SK-N-SH (cell line): ENCODE results near the gene DUSP5. TPM values are rescaled to one million over a fixed set of nuclear protein-coding genes. Genes with fewer than 3 reads are reported as not detected.

ENCODE experiments used
- CTCF ChIA-PET: fragments of 300-600, 350-600 bp; formaldehyde crosslinking; extraction: SDS; loops from one replicate; lab custom pipeline; 2021; lab: Yijun Ruan, JAX
- POLR2A ChIA-PET: fragments of 350-600 bp; sonication (Branson Sonifier 250); formaldehyde crosslinking; extraction: SDS; loops from one replicate; lab custom pipeline; 2020; ENCODE audit warnings: antibody characterized with exemption, inconsistent platforms; lab: Yijun Ruan, JAX
- DNase-seq: peaks from one replicate; pipeline ENCODE4 v3.0.0; 2012
- H2AFZ ChIP-seq: fragments of 200-600 bp; sonication (generic); 2 replicates; pipeline ENCODE4 v1.8.1; 2016; ENCODE audit warnings: antibody characterized with exemption, mild to moderate bottlenecking, low read depth
- H3F3A ChIP-seq: fragments of 200-600 bp; sonication (generic); replicated peaks from 2 replicates; pipeline ENCODE3; 2016; ENCODE audit warnings: antibody characterized with exemption, mild to moderate bottlenecking; ENCODE audit not compliant: insufficient read depth
- H3K27ac ChIP-seq, 2 experiments: fragments of 200-500 bp in 1 of 2; fragments of 200-600 bp in 1 of 2; sonication (Bioruptor generic) in 1 of 2; sonication (generic), shearing (Covaris generic) in 1 of 2; 2 replicates each; pipeline versions ENCODE4 v1.5.1 to v1.6.1; 2014 to 2016; ENCODE audit warnings: low read depth in 2 of 2, inconsistent platforms in 1 of 2, low read length in 1 of 2, mild to moderate bottlenecking in 1 of 2, mixed read lengths in 1 of 2
- H3K27me3 ChIP-seq: fragments of 200-600 bp; sonication (generic), shearing (Covaris generic); 2 replicates; pipeline ENCODE4 v1.6.1; 2016; ENCODE audit warnings: mixed run types; ENCODE audit not compliant: insufficient read depth
- H3K36me3 ChIP-seq, 2 experiments: fragments of 200-500 bp in 1 of 2; fragments of 200-600 bp in 1 of 2; sonication (Bioruptor generic) in 1 of 2; sonication (generic) in 1 of 2; replicated peaks in 1 of 2; 2 replicates each; pipeline versions ENCODE3 to v1.5.1; 2014 to 2016; ENCODE audit warnings: low read length in 1 of 2, mild to moderate bottlenecking in 1 of 2; ENCODE audit not compliant: insufficient read depth in 2 of 2, control insufficient read depth in 1 of 2
- H3K4me1 ChIP-seq, 2 experiments: fragments of 200-500 bp in 1 of 2; fragments of 200-600 bp in 1 of 2; sonication (Bioruptor generic) in 1 of 2; sonication (generic), shearing (Covaris generic) in 1 of 2; 2 replicates each; pipeline versions ENCODE4 v1.5.1 to v1.6.1; 2014 to 2016; ENCODE audit warnings: low read depth in 1 of 2, low read length in 1 of 2, mixed run types in 1 of 2; ENCODE audit not compliant: insufficient read depth in 2 of 2, control insufficient read depth in 1 of 2
- H3K4me2 ChIP-seq: fragments of 200-600 bp; sonication (generic), shearing (Covaris generic); 2 replicates; pipeline ENCODE4 v1.6.1; 2017; ENCODE audit warnings: mixed run types
- H3K4me3 ChIP-seq, 2 experiments: fragments of 200-500 bp in 1 of 2; fragments of 200-600 bp in 1 of 2; sonication (Bioruptor generic) in 1 of 2; sonication (generic), shearing (Covaris generic) in 1 of 2; 2 replicates each; pipeline versions ENCODE4 v1.5.1 to v1.8.1; 2014 to 2016; ENCODE audit warnings: low read depth in 2 of 2, inconsistent platforms in 1 of 2, low read length in 1 of 2, mild to moderate bottlenecking in 1 of 2, mixed read lengths in 1 of 2, moderate library complexity in 1 of 2
- H3K79me2 ChIP-seq: fragments of 200-600 bp; sonication (generic); 2 replicates; pipeline ENCODE4 v1.8.1; 2017; ENCODE audit warnings: mild to moderate bottlenecking; ENCODE audit not compliant: insufficient read depth
- H3K9ac ChIP-seq: fragments of 200-600 bp; sonication (generic); 2 replicates; pipeline ENCODE4 v1.6.1; 2017; ENCODE audit warnings: mixed run types
- H3K9me2 ChIP-seq: fragments of 200-600 bp; sonication (generic); 2 replicates; pipeline ENCODE4 v1.6.1; 2017; ENCODE audit warnings: mixed run types
- H3K9me3 ChIP-seq: fragments of 200-600 bp; sonication (generic); 2 replicates; pipeline ENCODE4 v1.6.1; 2017; ENCODE audit warnings: mixed run types, mild to moderate bottlenecking, moderate library complexity
- H4K20me1 ChIP-seq: fragments of 200-600 bp; sonication (generic); 2 replicates; pipeline ENCODE4 v1.6.1; 2017; ENCODE audit warnings: mild to moderate bottlenecking, mixed run types; ENCODE audit not compliant: insufficient read depth
- CHD2 ChIP-seq: fragments of 150-350 bp; IDR thresholded peaks from 2 replicates; pipeline ENCODE4 v1.6.1; 2018; ENCODE audit warnings: low read length; ENCODE audit not compliant: partially characterized antibody
- FOXJ3 ChIP-seq: sonication (generic); formaldehyde crosslinking; IDR thresholded peaks from 2 replicates; pipeline ENCODE4 v1.5.1; 2020; ENCODE audit warnings: mild to moderate bottlenecking, missing genetic modification reagents
- FOXM1 ChIP-seq: IDR thresholded peaks from 2 replicates; pipeline ENCODE4 v1.4.0; 2012; ENCODE audit warnings: low read depth, mild to moderate bottlenecking
- GATA2 ChIP-seq: sonication (generic); formaldehyde crosslinking; IDR thresholded peaks from 2 replicates; pipeline ENCODE4 v1.5.0; 2020; ENCODE audit warnings: mild to moderate bottlenecking, missing genetic modification reagents
- MXI1 ChIP-seq: IDR thresholded peaks from 2 replicates; pipeline ENCODE4 v1.6.1; 2012; ENCODE audit warnings: mild to moderate bottlenecking, low read depth, low read length, improper control_type of control experiment
- NFIC ChIP-seq: IDR thresholded peaks from 2 replicates; pipeline ENCODE4 v1.4.0; 2012; ENCODE audit warnings: borderline replicate concordance
- NRF1 ChIP-seq: IDR thresholded peaks from 2 replicates; pipeline ENCODE4 v1.6.1; 2012; ENCODE audit warnings: low read depth, mild to moderate bottlenecking, low read length
- RFX5 ChIP-seq: IDR thresholded peaks from 2 replicates; pipeline ENCODE4 v1.6.1; 2012; ENCODE audit warnings: mild to moderate bottlenecking, improper control_type of control experiment, low read length
- SMC3 ChIP-seq: IDR thresholded peaks from 2 replicates; pipeline ENCODE4 v1.6.1; 2012; ENCODE audit warnings: low read depth, low read length, improper control_type of control experiment
- WGBS: methylation state at CpG from one replicate; pipeline ENCODE4 v1.1.6; 2017; ENCODE audit warnings: low lambda C conversion rate; 5-methylcytosine and 5-hydroxymethylcytosine counted together
- polyA plus RNA-seq, 3 experiments: library from polyadenylated mRNA; depleted of rRNA; stranded (reverse); fragments of >200 nt; gene quantifications; 2 replicates each; pipeline ENCODE4 v1.2.3, GENCODE V29; 2012

Gene DUSP5
- polyA plus RNA-seq, 1 of the 3 experiments (the other 2 are of a cell fraction): 52.0 TPM

GRCh38 chr10:110475722-110476515 lies 21.8 kb upstream of the DUSP5 start:
- Histone ChIP-seq H3K9ac (no peak overlapping the region), H3K27me3 (no peaks in the 10 kb centered on the region), H3F3A (no peaks in the 10 kb centered on the region), H3K79me2 (no peaks in the 10 kb centered on the region), H3K27ac (no peak overlapping the region), H3K4me3 (no peak overlapping the region), H3K9me2 (no peaks in the 10 kb centered on the region), H4K20me1 (no peaks in the 10 kb centered on the region), H3K4me1 (no peaks in the 10 kb centered on the region; a peak in 1 of 4 replicates), H3K4me2 (no peak overlapping the region), H3K9me3 (no peaks in the 10 kb centered on the region), H2AFZ (no peak overlapping the region), H3K36me3 (no peaks in the 10 kb centered on the region)
- ChIA-PET CTCF (no interaction called here), POLR2A (interaction anchor here (0.7 kb wide), 1 partner anchor 21 kb away, joined by 3 read pairs; no protein-coding TSS in a partner anchor)
- no peak for DNase-seq
- TF ChIP-seq SMC3 (no peak), GATA2 (CRISPR knock-in tag) (no peak)
- WGBS: 91% methylated on average over 8 of the region's 9 CpGs

GRCh38 chr10:110479710-110480109 lies 18.0 kb upstream of the DUSP5 start:
- Histone ChIP-seq H3K9me3 (no peaks in the 10 kb centered on the region), H2AFZ (no peak overlapping the region), H3K9me2 (no peaks in the 10 kb centered on the region), H3K79me2 (no peaks in the 10 kb centered on the region), H3K4me2 (no peak overlapping the region), H3K4me3 (no peak overlapping the region), H3K4me1 (no peaks in the 10 kb centered on the region; a peak in 1 of 4 replicates), H3K9ac (no peak overlapping the region), H3K27me3 (no peaks in the 10 kb centered on the region), H4K20me1 (no peaks in the 10 kb centered on the region), H3K36me3 (no peaks in the 10 kb centered on the region), H3K27ac (no peak overlapping the region), H3F3A (no peaks in the 10 kb centered on the region)
- ChIA-PET POLR2A (no interaction called here), CTCF (interaction anchor here (1.1 kb wide), 1 partner anchor 10 kb away, joined by 3 read pairs; no protein-coding TSS in a partner anchor)
- no peak for TF ChIP-seq FOXM1
- no peak for DNase-seq
- WGBS: 89% methylated on average over 1 of the region's 1 CpG

GRCh38 chr10:110480387-110480786 lies 17.3 kb upstream of the DUSP5 start:
- Histone ChIP-seq H2AFZ (no peak overlapping the region), H3K4me1 (no peaks in the 10 kb centered on the region; a peak in 1 of 4 replicates), H3K4me2 (no peak overlapping the region), H3K79me2 (no peaks in the 10 kb centered on the region), H3K36me3 (no peaks in the 10 kb centered on the region), H3K9me2 (no peaks in the 10 kb centered on the region), H3K9ac (no peak overlapping the region), H3K27ac (no peak overlapping the region), H4K20me1 (no peaks in the 10 kb centered on the region), H3K4me3 (no peak overlapping the region), H3K9me3 (no peaks in the 10 kb centered on the region), H3K27me3 (no peaks in the 10 kb centered on the region), H3F3A (no peaks in the 10 kb centered on the region)
- TF ChIP-seq MXI1: no peak
- TF ChIP-seq NFIC: no peak
- TF ChIP-seq FOXJ3 (CRISPR knock-in tag): no peak
- TF ChIP-seq CHD2: no peak
- TF ChIP-seq RFX5: no peak
- TF ChIP-seq NRF1: no peak
- DNase-seq: no peak
- POLR2A ChIA-PET: no interaction called here
- WGBS: 95% methylated on average over 3 of the region's 3 CpGs
- CTCF ChIA-PET: no interaction called here
